Measurements from ENCODE around the gene EMX1.

EMX1 gene

DNA sequence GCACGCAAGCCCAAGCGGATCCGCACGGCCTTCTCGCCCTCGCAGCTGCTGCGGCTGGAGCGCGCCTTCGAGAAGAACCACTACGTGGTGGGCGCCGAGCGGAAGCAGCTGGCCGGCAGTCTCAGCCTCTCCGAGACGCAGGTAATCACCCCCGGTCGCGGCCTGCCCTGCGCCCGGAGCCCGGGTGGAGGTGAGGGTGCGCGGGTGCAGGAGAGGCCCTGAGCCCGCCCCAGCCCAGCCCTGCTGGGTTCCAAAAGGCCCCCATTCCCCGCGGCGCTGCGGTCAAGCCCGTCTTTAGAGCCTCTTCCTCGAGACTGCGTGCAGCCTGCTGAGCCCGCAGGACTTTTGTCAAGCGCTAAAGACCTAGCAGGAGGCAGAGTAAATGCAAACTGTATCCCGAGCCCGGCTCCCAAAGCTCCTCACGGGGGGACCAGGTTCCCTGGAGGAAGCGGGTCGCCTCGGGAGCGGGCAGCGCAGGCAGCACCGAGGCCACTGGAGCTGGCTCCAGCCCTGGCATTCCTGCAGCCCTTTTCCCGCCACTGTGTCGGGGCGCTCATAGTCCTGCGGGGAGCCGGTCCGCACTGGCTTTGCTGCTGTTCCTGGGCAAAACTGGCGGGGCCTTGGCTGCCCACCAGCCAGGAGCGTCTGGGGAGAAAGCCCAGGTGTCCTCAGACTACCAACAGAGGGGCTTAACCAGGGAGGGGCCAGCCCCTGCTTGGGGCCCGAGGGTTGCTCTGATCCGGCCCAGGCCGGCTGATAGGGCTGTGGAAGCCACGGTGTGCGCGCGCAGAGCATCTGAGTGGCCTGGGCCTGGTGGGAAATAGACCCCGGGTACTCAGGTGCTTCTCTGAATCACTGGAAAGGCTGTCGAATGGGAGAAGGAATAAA is 7.3 kb downstream of the EMX1 start:
- no peak for DNase-seq

- no peak for DNase-seq
Observed at GRCh38 chr2:72925328-72925943, 8.1 kb downstream of the EMX1 start.

DNA sequence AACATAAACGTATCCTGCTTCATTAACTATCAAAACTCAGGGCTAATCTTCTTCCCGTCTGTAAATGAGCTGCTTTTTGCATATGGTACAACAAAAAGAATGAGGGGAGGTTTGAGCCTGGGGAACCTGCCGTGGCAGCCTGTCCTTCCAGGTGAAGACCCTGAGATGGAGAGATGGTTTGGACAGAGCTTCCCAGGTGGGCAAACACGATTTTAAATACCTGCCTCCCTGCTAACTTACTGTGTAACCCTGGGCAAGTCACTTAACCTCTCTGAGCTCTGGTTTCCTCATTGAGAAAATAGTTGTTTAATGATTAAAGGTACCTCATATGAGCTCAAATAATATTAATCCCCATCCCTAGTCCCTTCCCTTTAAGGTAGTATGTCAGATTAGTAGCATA is 9.0 kb downstream of the EMX1 start:
- DNase-seq = no peak

- DNase-seq = no peak
Observed at GRCh38 chr2:72926811-72927465, 9.6 kb downstream of the EMX1 start.

DNA sequence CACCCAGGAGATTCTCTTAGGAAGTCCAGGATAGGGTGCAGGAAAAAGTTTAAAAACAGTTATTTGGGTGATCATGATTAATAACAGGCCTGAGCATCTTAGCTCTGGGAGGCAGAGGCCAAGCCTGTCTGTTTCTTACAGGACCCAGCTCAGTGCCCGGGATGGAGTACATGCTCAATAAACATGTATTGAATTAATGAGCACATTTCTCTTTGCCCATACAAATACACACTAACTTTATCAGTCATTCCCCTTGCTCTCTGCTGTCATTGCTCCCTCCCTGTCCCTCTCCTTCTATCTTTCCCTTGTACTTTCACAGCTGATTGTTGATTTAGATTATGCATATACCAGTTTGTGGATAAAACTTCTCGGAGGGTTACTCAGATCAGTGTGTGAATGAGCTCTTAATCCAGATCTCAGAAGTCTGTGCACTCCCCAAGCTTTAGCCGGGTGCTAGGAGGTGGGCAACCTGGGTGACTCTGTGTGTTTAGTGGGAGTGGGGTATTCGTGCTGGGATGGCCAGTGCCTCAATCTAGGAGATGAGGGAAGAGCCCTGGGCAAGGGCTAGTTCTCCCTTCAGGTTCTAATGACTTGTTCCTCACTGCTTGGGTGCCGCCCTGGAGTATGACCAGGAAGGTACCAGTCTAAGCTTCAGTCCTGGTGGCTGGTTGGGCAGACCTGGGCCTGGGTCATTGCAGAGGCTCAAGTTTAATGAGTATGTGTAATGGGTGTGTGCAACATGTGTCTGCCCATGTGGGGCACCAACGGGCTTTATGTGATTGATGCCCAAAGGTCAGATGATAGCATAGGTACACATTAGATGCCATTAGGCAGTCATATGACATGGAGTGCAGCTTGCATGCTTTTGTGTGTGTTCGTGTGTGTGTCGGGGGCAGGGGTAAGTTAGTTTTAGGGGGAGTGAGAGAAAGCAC is 10.6 kb downstream of the EMX1 start:
- no peak for DNase-seq

DNA sequence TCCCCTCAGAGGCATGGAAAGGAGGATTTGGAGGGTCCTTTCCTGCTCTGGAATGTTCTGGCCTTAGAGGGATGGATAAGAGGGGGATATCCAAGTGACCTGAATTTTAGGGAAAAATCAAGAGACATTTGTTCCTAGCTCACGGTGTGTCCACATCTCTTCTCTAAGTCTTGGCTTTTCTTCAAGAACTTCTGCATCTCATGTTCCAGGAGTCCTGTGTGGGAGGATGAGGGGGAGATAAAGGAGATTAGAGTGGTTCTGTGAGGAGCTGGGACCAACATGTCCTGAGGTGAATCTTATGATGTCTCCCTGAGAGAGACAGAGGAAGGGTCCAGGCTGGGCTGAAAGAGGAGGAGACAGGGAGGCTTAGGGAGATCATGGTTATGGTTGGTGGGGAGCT is 11.7 kb downstream of the EMX1 start:
- DNase-seq = no peak

GRCh38 chr2:72931280-72931910 is 14.1 kb downstream of the EMX1 start:
- no peak for DNase-seq

DNA sequence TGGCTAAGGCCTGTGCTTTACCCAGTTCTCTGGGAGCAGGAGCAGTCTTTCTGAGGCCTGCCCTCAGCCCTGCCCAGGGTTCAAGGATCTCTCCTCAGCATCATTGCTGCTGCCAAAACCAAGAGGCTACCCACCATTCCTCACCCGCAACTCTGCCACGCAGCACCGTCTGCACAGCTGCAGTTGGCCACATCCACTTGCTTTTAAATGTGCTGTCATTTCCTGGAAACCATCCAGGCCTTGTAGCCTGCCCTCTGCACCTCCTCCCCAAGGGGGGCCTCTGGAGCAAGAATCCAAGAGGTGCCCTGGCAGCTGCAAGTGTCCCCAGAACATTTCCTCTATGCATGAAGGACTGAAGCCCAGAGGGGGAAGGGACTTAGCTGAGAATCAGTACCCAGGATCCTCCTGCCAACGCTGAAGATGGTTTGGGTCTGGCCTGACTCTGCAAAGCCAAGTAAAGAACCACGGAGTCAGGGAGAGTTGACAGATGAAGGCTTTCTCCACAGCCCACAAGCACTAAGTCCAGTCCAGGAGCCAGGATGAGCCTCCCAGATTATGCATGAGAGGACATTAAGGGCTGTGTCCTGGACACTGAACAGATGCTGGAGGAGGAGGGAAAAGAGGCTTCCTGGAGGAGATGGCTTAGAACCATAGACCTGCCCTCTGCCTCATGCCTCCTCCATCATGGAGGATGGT is 14.9 kb downstream of the EMX1 start:
- DNase-seq = no peak

DNA sequence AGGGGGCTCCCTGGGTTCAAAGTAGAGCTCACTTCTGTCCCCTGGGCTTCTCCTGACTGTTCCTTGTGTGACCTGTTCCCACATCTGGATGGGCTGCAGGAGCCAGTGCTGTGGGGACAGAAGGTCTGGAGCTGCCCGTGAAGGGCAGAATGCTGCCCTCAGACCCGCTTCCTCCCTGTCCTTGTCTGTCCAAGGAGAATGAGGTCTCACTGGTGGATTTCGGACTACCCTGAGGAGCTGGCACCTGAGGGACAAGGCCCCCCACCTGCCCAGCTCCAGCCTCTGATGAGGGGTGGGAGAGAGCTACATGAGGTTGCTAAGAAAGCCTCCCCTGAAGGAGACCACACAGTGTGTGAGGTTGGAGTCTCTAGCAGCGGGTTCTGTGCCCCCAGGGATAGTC is 15.5 kb downstream of the EMX1 start:
- DNase-seq = no peak

- no peak for DNase-seq
Observed at GRCh38 chr2:72933207-72933606, 15.9 kb downstream of the EMX1 start.

DNA sequence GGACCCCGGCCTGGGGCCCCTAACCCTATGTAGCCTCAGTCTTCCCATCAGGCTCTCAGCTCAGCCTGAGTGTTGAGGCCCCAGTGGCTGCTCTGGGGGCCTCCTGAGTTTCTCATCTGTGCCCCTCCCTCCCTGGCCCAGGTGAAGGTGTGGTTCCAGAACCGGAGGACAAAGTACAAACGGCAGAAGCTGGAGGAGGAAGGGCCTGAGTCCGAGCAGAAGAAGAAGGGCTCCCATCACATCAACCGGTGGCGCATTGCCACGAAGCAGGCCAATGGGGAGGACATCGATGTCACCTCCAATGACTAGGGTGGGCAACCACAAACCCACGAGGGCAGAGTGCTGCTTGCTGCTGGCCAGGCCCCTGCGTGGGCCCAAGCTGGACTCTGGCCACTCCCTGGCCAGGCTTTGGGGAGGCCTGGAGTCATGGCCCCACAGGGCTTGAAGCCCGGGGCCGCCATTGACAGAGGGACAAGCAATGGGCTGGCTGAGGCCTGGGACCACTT is 16.4 kb downstream of the EMX1 start:
- no peak for DNase-seq

DNA sequence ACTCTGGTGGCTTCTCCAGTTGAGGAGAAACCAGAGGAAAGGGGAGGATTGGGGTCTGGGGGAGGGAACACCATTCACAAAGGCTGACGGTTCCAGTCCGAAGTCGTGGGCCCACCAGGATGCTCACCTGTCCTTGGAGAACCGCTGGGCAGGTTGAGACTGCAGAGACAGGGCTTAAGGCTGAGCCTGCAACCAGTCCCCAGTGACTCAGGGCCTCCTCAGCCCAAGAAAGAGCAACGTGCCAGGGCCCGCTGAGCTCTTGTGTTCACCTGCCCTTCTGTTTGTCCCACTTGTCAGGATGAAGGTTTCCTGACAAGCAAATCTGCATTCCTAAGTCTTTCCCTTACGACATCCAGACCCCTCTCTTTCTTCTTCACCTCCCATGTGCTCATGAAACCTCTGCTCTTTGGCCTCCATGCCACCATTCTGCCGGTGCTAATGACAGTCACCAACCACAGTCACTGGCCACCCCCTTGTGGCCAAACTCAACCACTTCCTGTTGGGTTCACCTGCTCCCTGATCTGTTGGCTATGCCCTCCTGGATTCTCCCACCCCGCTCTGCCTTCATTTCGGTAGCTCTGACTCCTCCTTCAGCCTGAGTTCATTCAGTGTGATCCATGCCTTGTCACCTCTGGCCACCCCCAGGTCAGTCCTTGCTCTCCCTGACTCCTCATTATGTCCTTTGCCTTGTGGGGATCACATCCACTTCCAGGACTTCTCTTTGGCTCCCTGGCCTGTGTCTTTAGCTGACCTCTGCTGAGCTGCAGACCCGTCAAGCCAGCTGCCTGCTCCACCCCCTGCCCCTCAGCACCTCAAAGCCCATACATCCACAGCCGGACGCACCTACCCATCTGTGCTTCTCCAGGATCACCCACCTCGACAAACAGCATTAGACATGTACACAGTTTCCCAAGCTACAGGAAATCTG is 17.6 kb downstream of the EMX1 start:
- DNase-seq = no peak

GRCh38 chr2:72935611-72935957 is 18.3 kb downstream of the EMX1 start:
- no peak for DNase-seq

DNA sequence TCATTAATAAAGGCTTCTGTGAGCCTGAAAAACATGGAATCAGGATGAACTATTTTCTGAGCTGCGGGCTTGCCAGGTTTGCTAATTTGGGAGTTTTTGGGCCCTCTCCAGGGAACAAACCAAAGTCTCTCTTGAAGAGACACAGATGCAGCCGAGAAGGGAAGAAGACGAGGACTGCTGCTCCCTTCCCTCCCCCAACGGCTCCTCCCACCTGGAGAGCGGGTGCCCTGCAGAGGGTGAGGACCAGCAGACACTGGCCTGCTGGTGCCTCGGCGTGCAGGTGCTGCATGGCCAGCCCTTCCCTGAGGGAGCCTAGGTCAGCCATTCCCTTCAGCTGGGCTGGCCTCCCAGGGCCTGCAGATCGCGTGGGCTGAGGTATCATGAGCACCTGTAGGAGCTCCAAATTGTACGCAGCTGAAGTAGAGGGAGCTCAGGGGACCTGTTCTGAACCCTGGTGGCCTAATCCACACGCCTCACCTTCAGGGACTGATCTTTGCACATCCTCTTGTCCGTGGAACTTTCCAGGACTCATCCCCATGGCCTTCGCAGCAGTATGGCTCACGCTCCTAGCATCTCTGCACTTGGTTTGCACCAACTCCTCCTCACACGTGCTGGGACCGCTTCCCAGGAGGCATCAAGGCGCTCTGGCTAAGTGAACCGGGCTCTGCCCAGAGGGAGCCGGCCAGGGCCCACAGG is 19.5 kb downstream of the EMX1 start:
- DNase-seq = peak in 5 of 56 donors; percentile 22 to 47 (median 24)

DNA sequence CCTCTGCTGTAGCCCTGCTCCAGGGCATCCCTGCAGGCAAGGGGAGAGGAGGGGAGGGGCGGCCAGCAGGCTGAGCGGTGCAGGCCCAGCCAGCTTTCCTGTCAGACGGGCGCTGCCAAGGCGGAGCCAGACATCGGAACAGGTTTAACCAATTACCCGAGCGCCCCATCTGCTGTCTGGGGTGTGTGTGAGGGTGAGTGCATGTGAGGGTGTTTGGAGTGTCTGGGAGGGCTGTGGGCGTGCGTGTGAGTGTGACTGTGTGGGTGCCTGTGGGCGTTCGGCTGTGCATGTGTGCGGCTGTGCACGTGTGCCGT is 20.0 kb downstream of the EMX1 start:
- peak in 2 of 56 donors; percentile 29 to 32 for DNase-seq

GRCh38 chr2:72938455-72938854 is 21.1 kb downstream of the EMX1 start:
- no peak for DNase-seq

DNA sequence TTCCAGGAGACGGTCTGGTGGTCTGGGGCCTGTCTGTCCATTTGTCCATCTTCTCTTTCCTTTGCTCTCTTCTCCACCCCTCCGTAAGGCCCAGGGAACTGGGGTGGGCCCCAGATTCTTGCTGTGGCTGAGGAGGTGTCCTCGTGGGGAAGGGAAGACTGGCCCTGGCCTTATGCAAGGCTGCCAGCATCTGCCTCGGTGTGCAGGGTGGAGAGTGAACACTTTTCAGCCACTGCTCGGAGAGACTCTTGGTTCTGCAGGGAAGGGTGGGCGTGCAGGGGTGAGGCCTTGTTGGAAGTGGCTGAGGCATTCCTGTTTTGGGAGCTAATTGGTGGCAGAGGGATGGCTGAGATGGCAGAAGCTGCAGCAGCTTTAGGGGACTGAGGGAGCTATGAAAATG is 23.0 kb downstream of the EMX1 start:
- DNase-seq = no peak

DNA sequence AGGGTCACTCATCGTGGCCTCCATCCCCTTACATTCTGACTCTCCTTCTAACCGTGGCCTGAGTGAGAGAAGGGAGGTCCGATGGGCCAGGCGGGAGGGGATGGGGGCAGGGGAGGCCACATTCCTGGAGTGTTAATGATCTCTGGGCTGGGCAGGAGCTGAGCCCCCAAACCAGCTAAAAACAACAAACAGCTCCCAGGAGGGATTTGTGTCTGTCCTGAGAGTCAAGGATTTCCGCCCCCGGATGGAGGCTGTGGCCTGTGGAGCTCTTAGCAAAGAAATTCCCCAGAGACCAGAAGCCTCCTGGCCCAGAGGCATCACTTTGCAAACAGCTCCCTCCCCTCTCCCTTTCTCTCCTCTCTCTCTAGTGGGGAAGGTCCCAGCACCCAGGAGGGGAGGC is 23.5 kb downstream of the EMX1 start:
- DNase-seq = no peak

- no peak for DNase-seq
Observed at GRCh38 chr2:72942293-72942692, 25.0 kb downstream of the EMX1 start.

Measured in amygdala (tissue), 56 donors.